ENCODE results near the gene SCFD2. TPM values are rescaled to one million over a fixed set of nuclear protein-coding genes. Genes with fewer than 3 reads are reported as not detected.

Gene SCFD2
- total and polyA plus RNA-seq, 2 of the 8 experiments (the other 6 are each of a cell fraction or from before 2014, with no cell fraction given) = 6.2 to 10.2 TPM

GRCh38 chr4:52853351-52853750 lies 512.5 kb downstream of the SCFD2 start (continued):
- no peak for TF ChIP-seq CHD7 (IDR thresholded peaks at IDR 0.05; ENCODE audit: insufficient replicate concordance, low read length)
- TF ChIP-seq TEAD4 (IDR thresholded peaks at IDR 0.05; ENCODE audit: low read depth, low read length) = no peak
- TF ChIP-seq CTCF (IDR thresholded peaks at IDR 0.05; ENCODE audit: control extremely low read depth in 1 of 3, insufficient read depth in 1 of 3, low read depth in 1 of 3, low read length in 3 of 3) = no peak
- TF ChIP-seq POU5F1 (IDR thresholded peaks at IDR 0.05; ENCODE audit: low read depth, low read length) = no peak
- TF ChIP-seq SP2 (IDR thresholded peaks at IDR 0.05; ENCODE audit: low read length) = no peak
- TF ChIP-seq JUND (IDR thresholded peaks at IDR 0.05; ENCODE audit: low read length) = no peak
- TF ChIP-seq RXRA (IDR thresholded peaks at IDR 0.05; ENCODE audit: insufficient read depth, low read depth, low read length) = no peak
- TF ChIP-seq PHF8 (conservative IDR thresholded peaks at IDR 0.05; ENCODE audit: low read depth, low read length) = no peak
- TF ChIP-seq EZH2 (IDR thresholded peaks at IDR 0.05; ENCODE audit: low read depth, low read length, severe bottlenecking) = no peak

Data from H1 (cell line).